DOHH2 (cell line): ENCODE measurements around the gene SMC6.

Experiments
- H3F3A ChIP-seq: fragments of 200-600 bp; sonication (generic), shearing (Covaris generic); 2 replicates; pipeline ENCODE4 v1.6.0; 2016; ENCODE audit warnings: antibody characterized with exemption, mild to moderate bottlenecking; ENCODE audit not compliant: control insufficient read depth, insufficient read depth
- H3K27ac ChIP-seq: fragments of 200-600 bp; sonication (generic); 2 replicates; pipeline ENCODE4 v1.5.1; 2014; ENCODE audit warnings: low read depth, mild to moderate bottlenecking, low read length, moderate library complexity
- H3K27me3 ChIP-seq: fragments of 200-600 bp; sonication (generic); 2 replicates; pipeline ENCODE4 v1.6.1; 2014; ENCODE audit warnings: mild to moderate bottlenecking, low read length, mixed read lengths; ENCODE audit not compliant: control insufficient read depth
- H3K36me3 ChIP-seq: fragments of 200-600 bp; sonication (generic); 2 replicates; pipeline ENCODE4 v1.6.1; 2014; ENCODE audit warnings: mild to moderate bottlenecking, low read length, moderate library complexity, mixed read lengths; ENCODE audit not compliant: control insufficient read depth
- H3K4me1 ChIP-seq: fragments of 200-600 bp; sonication (generic); 2 replicates; pipeline ENCODE4 v1.6.1; 2014; ENCODE audit warnings: mild to moderate bottlenecking, low read length, mixed read lengths; ENCODE audit not compliant: control insufficient read depth
- H3K4me2 ChIP-seq: fragments of 200-600 bp; sonication (generic); 2 replicates; pipeline ENCODE4 v1.6.0; 2014; ENCODE audit warnings: mild to moderate bottlenecking, low read length, moderate library complexity
- H3K4me3 ChIP-seq: fragments of 200-600 bp; sonication (generic); 2 replicates; pipeline ENCODE4 v1.5.1; 2014; ENCODE audit warnings: mild to moderate bottlenecking, low read length, mixed read lengths
- H3K79me2 ChIP-seq: fragments of 200-600 bp; sonication (generic); 2 replicates; pipeline ENCODE4 v1.6.1; 2014; ENCODE audit warnings: mild to moderate bottlenecking, low read length, mixed read lengths; ENCODE audit not compliant: control insufficient read depth
- H3K9me2 ChIP-seq: fragments of 200-600 bp; sonication (generic); replicated peaks from 2 replicates; pipeline ENCODE4 v1.6.1; 2014; ENCODE audit warnings: mild to moderate bottlenecking, low read length, mixed read lengths; ENCODE audit not compliant: control insufficient read depth
- H3K9me3 ChIP-seq: fragments of 200-600 bp; sonication (generic); 2 replicates; pipeline ENCODE4 v1.6.1; 2014; ENCODE audit warnings: antibody characterized with exemption, low read length, mixed read lengths; ENCODE audit not compliant: control insufficient read depth, insufficient read depth
- H4K20me1 ChIP-seq: fragments of 200-600 bp; sonication (generic); 2 replicates; pipeline ENCODE4 v1.6.0; 2014; ENCODE audit warnings: low read depth, mild to moderate bottlenecking, antibody characterized with exemption, low read length, moderate library complexity; ENCODE audit not compliant: control insufficient read depth, insufficient read depth
- EZH2phosphoT487 ChIP-seq: fragments of 200-600 bp; sonication (generic); IDR thresholded peaks from 2 replicates; pipeline ENCODE4 v1.6.1; 2017; ENCODE audit warnings: borderline replicate concordance, mild to moderate bottlenecking, antibody characterized with exemption, low read length, moderate library complexity, mixed read lengths
- TF ChIP-seq, protein P1 (sequence below): fragments of 200-600 bp; sonication (generic); IDR thresholded peaks from one replicate; pipeline ENCODE4 v1.5.1; 2014; ENCODE audit warnings: antibody characterized with exemption, mild to moderate bottlenecking, low read depth, low read length; ENCODE audit not compliant: poor library complexity, severe bottlenecking

SMC6 gene

GRCh38 chr2:17616405-17616804, 137.2 kb downstream of the SMC6 start:
- Histone ChIP-seq H3F3A (no peaks in the 10 kb centered on the region), H3K9me2 (no peaks in the 10 kb centered on the region), H3K9me3 (no peaks in the 10 kb centered on the region), H3K36me3 (no peaks in the 10 kb centered on the region), H4K20me1 (no peaks in the 10 kb centered on the region), H3K4me2 (no peak overlapping the region), H3K4me3 (no peak overlapping the region), H3K27me3 (peaks cover 5% of the 10 kb centered on the region; the same call in 1 of the 2 replicates), H3K79me2 (no peaks in the 10 kb centered on the region), H3K27ac (no peak overlapping the region), H3K4me1 (no peaks in the 10 kb centered on the region)
- TF ChIP-seq, protein P1, sequence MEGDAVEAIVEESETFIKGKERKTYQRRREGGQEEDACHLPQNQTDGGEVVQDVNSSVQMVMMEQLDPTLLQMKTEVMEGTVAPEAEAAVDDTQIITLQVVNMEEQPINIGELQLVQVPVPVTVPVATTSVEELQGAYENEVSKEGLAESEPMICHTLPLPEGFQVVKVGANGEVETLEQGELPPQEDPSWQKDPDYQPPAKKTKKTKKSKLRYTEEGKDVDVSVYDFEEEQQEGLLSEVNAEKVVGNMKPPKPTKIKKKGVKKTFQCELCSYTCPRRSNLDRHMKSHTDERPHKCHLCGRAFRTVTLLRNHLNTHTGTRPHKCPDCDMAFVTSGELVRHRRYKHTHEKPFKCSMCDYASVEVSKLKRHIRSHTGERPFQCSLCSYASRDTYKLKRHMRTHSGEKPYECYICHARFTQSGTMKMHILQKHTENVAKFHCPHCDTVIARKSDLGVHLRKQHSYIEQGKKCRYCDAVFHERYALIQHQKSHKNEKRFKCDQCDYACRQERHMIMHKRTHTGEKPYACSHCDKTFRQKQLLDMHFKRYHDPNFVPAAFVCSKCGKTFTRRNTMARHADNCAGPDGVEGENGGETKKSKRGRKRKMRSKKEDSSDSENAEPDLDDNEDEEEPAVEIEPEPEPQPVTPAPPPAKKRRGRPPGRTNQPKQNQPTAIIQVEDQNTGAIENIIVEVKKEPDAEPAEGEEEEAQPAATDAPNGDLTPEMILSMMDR: no peak
- TF ChIP-seq EZH2phosphoT487: no peak

GRCh38 chr2:17615728-17616351, 137.8 kb downstream of the SMC6 start:
- Histone ChIP-seq H3K4me3 (no peak overlapping the region), H3K27ac (no peak overlapping the region)
- TF ChIP-seq, protein P1: no peak
- no peak for TF ChIP-seq EZH2phosphoT487

DNA sequence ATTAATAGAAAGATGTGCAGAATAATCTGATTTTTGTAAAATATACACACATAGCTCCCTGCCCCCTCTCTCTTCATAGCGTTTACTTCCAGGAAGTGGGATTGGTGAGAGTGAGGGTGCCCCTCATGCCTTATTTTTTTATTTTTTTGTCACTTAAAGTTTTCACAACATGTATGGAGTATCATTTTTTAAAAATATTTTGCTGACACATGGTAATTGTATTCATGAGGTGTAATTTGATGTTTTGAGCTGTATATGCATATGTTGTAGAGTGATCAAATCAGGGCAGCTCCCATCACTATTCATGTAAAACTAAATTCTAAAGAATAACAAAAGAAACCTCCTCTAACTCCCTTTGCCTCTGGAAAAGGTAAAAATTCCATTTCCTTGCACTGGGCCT, 138.5 kb downstream of the SMC6 start:
- H3K9me3 ChIP-seq: no peaks in the 10 kb centered on the region
- H4K20me1 ChIP-seq: no peaks in the 10 kb centered on the region
- peaks cover 5% of the 10 kb centered on the region; the same call in 1 of the 2 replicates for H3K27me3 ChIP-seq
- TF ChIP-seq EZH2phosphoT487: no peak
- TF ChIP-seq, protein P1: no peak
- H3F3A ChIP-seq: no peaks in the 10 kb centered on the region
- no peaks in the 10 kb centered on the region for H3K4me1 ChIP-seq
- no peaks in the 10 kb centered on the region for H3K9me2 ChIP-seq
- no peak overlapping the region for H3K4me3 ChIP-seq
- H3K36me3 ChIP-seq: no peaks in the 10 kb centered on the region
- no peak overlapping the region for H3K4me2 ChIP-seq
- no peaks in the 10 kb centered on the region for H3K79me2 ChIP-seq
- H3K27ac ChIP-seq: no peak overlapping the region

More at GRCh38 chr2:17615728-17616351, 137.8 kb downstream of the SMC6 start:
- no peaks in the 10 kb centered on the region for H3K79me2 ChIP-seq
- no peaks in the 10 kb centered on the region for H3K9me3 ChIP-seq
- no peak overlapping the region for H3K4me2 ChIP-seq
- peaks cover 5% of the 10 kb centered on the region; the same call in 1 of the 2 replicates for H3K27me3 ChIP-seq
- no peaks in the 10 kb centered on the region for H3K36me3 ChIP-seq
- no peaks in the 10 kb centered on the region for H4K20me1 ChIP-seq
- H3K9me2 ChIP-seq: no peaks in the 10 kb centered on the region
- no peaks in the 10 kb centered on the region for H3K4me1 ChIP-seq
- no peaks in the 10 kb centered on the region for H3F3A ChIP-seq
